Measurements from ENCODE around the gene PPP1R18.
A peak's percentile ranks its signal among the peaks of the same experiment; 100 is the strongest.
"Not testable (repeated sequence)": the region's sequence is repeated elsewhere in the genome, so short reads cannot be mapped to it uniquely, and the experiment has no call there.

PPP1R18 gene

GRCh38 chr6:30687659-30688431 lies 1.4 kb upstream of the PPP1R18 start:
- DNase-seq, result no peak

- peak; percentile 65 for DNase-seq
Measured at GRCh38 chr6:30686908-30687658, 638 bp upstream of the PPP1R18 start.

GRCh38 chr6:30685157-30686008 lies 1.1 kb downstream of the PPP1R18 start:
- DNase-seq, result no peak

GRCh38 chr6:30684386-30685156 lies 1.9 kb downstream of the PPP1R18 start:
- no peak for DNase-seq

DNA sequence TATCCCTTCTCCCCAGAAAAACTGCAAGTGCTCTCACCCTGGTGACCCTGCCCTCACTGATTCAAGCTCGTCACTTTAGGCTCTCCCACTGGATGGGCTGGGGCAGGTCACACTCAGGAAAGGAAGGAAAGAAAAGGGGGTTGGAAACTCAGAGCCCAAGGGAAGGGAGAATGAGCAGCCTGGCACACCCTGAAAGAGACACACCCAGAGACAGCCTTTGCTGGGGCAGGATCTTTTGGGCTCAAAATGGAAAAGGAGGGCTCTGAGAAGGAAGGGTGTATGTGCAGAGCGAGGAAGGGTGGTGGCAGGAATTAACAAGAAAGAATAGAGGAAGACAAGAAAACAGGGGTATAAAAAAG lies 2.5 kb downstream of the PPP1R18 start:
- no peak for DNase-seq

GRCh38 chr6:30683183-30683979 lies 3.1 kb downstream of the PPP1R18 start:
- no peak for DNase-seq

GRCh38 chr6:30682143-30683117 lies 4.0 kb downstream of the PPP1R18 start:
- no peak for DNase-seq

DNA sequence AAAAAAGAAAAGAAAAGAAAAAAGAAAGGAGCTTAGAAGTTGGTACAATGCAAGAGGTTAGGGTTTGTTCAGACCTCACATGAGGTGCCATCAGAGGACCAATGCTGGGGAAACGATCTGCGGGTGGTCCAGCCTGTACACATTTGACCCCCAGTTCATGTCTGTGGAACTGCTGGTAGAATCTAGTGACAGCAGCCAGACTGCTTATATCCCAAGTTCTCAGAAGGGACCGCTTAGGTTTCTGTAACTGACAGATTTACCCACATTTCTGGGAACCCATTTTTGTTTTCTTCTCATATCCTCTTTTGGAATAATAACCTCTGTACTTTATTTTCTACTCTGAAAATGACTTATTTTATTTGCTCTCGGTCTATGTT lies 4.7 kb downstream of the PPP1R18 start:
- DNase-seq, result no peak

GRCh38 chr6:30679765-30680535 lies 6.5 kb downstream of the PPP1R18 start:
- no peak for DNase-seq

DNA sequence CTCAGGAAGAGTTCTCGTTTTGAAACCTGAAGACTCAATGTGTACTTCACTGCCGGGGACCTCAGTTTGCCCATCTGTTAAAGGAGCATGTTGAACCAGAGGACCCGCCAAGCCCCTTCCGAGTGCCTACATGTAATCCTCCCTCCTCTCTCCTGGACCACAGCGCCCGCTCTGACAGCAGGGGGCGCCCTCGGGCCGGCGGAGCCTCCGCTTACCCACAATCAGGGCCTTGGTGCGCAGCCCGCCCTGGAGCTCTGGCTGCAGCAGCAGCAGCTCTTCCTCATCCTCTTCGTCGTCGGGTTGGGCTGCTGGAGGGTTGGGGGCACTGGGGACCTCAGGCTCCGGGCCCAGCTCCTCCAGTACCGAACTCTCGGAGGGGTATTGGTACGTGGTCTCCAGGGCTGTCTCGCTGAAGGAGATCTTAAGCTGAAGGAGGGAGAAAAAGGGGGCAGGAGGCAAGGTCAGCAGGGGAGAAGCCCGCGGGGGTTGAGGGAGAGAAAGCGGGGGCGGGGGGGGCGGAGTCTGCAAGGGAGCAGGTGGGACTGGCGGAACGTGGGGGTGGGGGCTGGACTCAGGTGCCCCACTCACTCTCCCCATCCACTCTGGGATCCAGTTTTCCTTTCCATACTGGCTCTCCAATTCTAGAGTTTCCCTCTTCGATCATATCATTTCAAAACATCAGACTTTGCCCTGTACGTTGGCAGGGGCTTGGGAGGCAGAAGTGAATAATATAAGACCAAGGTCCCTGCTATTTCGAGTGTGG lies 7.3 kb downstream of the PPP1R18 start:
- DNase-seq, result no peak

- DNase-seq, result no peak
Measured at GRCh38 chr6:30676660-30677285, 9.7 kb downstream of the PPP1R18 start.

GRCh38 chr6:30672445-30673253 lies 13.8 kb downstream of the PPP1R18 start, which contains the start of gene DHX16:
DHX16 (minus strand) TSS chr6:30673006; CDS start chr6:30672841, 165 bp downstream.
- peak; percentile 76 for DNase-seq

DNA sequence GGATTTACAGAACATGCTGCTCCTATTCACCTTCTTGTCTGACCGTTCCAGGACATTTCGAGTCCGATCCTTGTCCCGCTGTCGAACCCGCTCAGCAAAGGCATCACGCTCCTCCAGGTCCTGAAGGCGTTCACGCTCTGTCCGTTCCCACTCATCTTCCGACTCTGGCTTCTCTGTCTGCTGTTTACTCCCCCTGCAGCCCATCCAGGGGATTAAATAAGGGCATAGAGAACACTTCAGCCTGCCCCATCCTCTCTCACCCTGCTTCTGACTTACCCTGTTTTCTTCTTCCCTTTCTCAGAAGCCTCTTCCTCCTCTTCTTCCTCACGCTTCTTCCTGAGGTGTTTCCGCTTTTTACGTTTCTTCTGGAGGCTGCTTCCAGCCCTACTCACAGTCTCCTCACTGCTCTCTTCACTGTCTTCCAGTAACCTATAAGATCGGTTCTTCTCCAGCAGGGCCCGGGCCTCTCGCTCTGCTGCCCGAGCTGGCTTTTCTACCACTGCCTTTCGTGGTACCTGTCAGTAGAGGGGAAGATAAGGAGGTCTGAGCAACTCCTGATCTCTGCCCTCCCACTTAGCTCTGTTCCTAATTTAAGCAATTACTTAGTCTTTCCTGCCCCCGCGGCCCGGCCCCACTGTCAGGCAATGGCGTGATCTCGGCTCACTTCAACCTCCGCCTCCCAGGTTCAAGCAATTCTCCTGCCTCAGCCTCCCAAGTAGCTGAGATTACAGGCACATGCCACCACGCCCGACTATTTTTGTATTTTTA lies 15.5 kb downstream of the PPP1R18 start:
- no peak for DNase-seq

DNA sequence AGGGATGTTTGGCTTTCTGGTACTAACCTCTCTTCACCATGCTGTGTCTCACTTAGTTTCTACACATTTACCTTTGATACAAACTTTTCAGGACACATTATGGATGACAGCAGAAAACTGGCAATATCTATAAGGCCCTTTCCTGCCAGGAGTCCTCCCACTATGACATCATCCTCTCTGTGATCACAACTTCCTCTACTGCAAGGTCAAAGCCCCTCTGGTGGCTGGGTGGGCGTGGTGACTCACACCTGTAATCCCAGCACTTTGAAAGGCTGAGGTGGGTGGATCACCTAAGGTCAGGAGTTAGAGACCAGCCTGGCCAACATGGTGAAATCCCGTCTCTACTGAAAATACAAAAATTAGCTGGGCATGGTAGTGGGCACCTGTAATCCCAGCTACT lies 20.1 kb downstream of the PPP1R18 start:
- not testable (repeated sequence) for DNase-seq

DNA sequence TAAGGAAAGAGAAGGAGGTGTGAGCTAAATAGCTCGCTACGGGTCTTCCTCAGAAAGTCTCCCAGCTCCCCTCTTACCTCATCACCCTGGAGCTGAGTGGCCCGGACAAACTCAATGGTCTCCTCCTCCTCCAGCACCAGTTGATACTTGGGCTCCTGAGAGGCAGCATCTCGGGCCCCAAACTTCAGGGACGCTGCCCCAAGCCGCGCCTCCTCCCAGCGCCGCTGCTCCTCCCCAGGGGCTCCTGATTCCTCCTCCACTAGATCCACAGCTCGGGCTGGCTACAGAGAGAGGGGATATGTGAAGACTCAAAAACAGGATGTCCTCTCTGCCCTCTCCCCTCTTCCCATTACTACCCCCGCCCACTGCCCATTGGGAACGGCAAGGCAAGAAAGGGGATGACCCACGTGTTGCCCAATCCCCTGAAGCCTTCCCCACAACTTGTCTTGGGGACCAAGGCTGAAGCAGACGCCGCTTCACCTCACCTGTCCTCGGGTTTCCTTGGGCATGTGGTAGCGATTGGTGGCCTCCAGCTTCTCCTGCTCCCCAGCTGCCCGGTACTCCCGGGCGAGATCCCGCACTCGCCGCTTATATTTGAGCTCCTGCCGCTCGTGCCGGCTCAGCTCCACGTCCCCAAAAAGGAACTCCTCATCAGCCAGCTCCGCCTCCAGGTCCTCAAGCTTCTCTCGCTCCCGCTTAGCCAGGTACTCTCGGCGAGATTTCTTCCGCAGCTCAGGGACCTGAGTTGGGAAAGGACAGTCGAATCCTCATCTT lies 21.3 kb downstream of the PPP1R18 start:
- no peak for DNase-seq

DNA sequence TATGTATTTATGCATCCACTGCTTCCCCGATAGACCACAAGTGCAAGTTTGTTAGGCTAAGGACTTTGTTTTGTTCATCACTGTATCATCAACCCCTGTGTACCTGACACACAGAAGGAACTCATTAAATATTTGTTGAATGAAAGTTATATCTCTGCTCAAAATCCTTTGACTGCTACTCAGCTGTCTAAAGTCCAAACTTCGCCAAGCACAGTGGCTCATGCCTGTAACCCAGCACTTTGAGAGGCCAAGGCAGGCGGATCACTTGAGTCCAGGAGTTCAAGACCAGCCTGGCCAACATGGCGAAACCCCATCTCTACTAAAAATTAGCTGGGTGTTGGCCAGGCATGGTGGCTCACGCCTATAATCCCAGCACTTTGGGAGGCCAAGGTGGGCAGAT lies 28.5 kb downstream of the PPP1R18 start:
- DNase-seq, result not testable (repeated sequence)

All from NCI-H187 treated with DMSO at 0.1 percent for 48 hours (cell line).